HUDEP-2 (cell line): ENCODE data around the gene BTG2.
"Not testable (repeated sequence)": the region's sequence is repeated elsewhere in the genome, so short reads cannot be mapped to it uniquely, and the experiment has no call there.

Experiments used
- DNase-seq, 76 experiments: peaks; one replicate each; lab custom pipeline; 2025; ENCODE audit not compliant: unreplicated experiment in 76 of 76; lab: John Stamatoyannopoulos, UW

Gene BTG2

DNA sequence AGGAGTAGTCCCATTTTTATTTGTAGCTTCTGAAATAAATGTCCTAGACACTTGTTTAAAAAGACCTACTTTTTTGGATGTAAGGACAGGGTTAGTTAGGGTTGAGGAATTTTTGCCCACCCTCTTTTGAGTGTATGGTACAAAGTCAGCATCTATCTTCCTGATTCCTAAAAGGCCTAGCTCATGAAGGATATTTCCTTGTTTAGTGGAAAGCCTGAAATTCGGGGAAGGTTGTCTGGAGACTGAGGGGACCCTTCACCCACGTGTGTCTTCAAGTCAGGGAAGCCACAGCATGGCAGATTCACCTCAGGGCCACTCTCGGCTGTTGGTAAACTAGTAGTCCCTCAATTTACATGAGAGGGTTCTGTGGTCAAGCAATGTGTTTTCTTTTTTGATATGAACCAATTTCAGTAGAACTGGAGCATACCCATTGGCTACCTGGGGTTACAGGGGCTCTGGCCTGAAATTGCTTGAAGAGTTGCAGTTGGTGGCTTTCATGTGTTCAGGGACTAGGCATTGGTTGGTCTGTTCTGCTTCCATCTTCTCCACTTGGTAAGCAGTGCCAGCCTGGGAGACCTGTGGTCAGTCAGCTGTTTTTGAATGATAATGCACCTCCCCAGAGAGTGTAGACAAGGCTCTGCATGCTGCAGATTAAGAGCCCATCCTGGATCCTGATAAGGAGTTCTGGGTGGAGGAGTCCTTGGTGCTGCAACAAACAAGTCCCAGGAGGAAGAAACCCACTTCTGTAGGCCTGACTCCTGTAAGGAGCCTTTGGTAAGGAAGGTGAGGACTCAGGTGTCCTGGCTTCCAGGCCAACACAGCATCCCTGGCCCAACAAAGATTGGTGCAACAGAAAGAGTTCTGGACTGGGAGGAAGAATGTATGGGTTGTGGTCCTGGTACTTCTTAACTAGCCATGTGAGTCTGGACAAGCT is 6.3 kb downstream of the BTG2 start:
- DNase-seq, result peak in 74 of 76 experiments; percentile 47 to 96 (median 83)

- DNase-seq, result not testable (repeated sequence)
Observed at GRCh38 chr1:203314025-203314759, 8.9 kb downstream of the BTG2 start.

GRCh38 chr1:203316626-203317093 is 11.3 kb downstream of the BTG2 start:
- DNase-seq, result peak in 53 of 76 experiments; percentile 9 to 74 (median 43)

GRCh38 chr1:203317429-203318228 is 12.3 kb downstream of the BTG2 start:
- DNase-seq, result no peak

DNA sequence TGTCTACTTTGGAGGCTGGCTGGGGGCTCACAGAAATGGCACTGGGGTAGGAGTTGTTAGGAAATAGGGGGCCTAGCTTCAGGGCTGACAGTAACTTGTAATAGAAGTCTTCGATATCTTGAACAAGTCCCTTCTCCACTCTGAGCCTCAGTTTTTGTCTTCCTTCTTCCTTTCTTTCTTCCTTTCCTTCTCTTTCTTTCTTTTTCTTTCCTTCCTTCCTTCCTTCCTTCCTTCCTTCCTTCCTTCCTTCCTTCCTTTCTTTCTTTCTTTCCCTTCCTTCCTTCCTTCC is 12.9 kb downstream of the BTG2 start:
- DNase-seq, result no peak

GRCh38 chr1:203320591-203321272 is 15.4 kb downstream of the BTG2 start:
- peak in 22 of 76 experiments; percentile 7 to 36 (median 25) for DNase-seq

DNA sequence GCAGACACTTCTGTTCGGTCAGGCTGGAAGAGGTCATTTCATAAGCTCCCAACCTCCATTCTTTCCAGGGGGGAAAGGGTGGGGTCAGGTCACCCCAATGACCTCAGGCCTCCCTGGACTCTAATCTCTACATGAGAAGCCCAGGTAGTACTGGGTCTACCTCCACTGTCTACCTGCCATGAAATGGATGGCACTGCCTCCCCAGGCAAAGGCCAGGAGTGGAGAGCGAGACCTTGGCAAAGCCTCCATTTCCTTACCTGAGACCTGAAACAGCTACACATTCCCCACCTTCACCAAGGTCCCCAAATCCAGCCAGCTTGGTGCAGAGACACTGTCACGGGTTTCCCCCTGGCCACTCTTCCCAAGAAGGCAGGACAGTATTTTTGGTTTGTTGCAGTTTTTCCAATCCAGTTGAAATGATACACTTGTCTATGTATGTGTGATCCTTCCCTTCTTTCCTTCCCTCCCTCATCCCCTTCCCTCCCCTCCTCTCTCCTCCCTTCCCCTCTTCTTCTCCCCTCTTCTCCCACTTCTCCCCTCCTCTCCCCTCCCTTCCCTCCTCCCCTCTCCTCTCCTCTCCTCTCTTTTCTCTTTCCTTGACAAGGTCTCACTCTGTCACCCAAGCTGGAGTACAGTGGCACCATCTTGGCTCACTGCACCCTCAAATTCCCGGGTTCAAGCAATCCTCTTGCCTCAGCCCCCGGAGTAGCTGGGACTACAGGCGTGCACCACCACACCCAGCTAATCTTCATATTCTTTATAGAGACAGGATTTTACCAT is 16.1 kb downstream of the BTG2 start:
- no peak for DNase-seq

DNA sequence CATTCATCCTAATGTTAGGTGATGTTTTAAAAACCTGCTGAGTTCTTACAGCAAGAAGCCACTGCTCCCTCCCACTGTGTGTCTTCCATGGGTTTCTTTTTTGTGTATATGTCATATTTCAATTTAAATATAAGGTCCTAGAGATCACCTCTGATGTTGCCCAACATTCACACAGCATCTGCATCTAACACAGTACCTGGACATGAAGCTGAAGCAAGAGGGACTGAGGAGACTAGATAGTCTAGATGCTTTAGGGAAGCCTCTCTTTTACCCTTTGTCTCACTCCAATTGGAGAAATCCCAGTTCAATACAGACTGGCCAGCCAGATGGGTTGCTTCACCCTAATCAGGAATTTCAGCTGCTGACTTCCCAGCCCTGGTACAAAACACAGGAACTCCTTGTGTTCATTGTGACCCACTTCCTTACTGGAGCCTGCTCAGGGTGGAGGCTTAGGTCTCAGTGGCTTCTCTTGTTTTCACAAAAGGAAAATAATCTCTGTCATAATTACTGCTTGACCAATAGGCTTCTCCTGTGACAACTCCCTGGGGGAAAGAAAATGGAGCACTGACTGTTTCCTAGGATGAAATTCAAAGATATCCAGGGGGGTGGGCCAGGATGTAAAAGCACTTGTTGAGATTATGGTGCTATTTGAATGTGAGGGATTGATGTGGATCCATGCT is 17.3 kb downstream of the BTG2 start:
- DNase-seq, result no peak

DNA sequence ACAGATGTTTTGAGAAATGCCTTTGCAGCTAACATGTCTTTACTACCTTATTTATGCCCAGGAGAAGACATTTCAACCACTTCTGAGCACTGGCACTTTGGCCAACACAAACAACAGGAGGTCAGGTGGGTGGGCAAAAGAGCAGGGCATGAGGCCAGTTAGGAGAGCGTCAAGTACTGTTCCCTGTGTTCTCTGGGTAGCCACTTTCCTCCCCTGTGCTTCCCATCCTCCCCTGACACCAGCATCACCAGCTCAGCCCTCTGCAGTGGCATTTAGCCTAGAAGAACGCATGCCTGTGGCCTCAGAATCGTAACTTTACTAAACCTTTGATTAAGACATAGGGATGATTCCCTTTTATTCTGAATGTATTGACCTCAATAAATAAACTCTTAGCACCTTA is 18.3 kb downstream of the BTG2 start:
- DNase-seq, result no peak

- DNase-seq, result no peak
Observed at GRCh38 chr1:203324105-203325025, 19.0 kb downstream of the BTG2 start.

DNA sequence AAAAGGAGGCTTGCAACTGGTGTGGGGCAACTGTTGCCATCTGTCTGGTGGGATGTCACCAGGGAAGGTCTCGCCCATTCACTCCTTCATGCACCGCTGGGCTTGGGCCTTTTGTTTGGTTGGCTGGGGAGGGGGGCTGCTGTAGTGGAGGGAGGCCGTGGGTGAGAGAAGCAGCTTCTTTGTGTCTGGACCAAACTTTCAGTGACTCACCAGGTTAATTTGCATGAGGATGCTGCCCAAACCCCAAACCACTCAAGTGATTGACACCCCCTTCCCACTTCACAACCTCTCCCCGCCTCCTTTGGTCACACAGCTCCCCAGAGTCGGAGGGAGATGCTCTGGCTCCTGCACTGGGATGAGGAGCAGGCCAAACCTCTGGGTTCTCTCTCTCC is 19.7 kb downstream of the BTG2 start:
- no peak for DNase-seq

GRCh38 chr1:203325418-203326091 is 20.2 kb downstream of the BTG2 start:
- DNase-seq, result no peak

- peak in 74 of 76 experiments; percentile 47 to 95 (median 88) for DNase-seq
Observed at GRCh38 chr1:203326830-203327683, 21.7 kb downstream of the BTG2 start.

- peak in 50 of 76 experiments; percentile 31 to 91 (median 69) for DNase-seq
Observed at GRCh38 chr1:203327684-203328457, 22.6 kb downstream of the BTG2 start.

- peak in 13 of 76 experiments; percentile 4 to 36 (median 16) for DNase-seq
Observed at GRCh38 chr1:203328714-203329122, 23.4 kb downstream of the BTG2 start.

GRCh38 chr1:203331224-203331623 is 25.9 kb downstream of the BTG2 start:
- DNase-seq, result peak in 3 of 76 experiments; percentile 10 to 26 (median 14)
